NCI-H1417 treated with DMSO at 0.1 percent for 48 hours (cell line): Measurements from ENCODE around the gene AGAP5.
"Not testable (repeated sequence)": the region's sequence is repeated elsewhere in the genome, so short reads cannot be mapped to it uniquely, and the experiment has no call there.

Source experiments
- DNase-seq: peaks from one replicate; lab custom pipeline; 2025; lab: John Stamatoyannopoulos, UW

Gene AGAP5

DNA sequence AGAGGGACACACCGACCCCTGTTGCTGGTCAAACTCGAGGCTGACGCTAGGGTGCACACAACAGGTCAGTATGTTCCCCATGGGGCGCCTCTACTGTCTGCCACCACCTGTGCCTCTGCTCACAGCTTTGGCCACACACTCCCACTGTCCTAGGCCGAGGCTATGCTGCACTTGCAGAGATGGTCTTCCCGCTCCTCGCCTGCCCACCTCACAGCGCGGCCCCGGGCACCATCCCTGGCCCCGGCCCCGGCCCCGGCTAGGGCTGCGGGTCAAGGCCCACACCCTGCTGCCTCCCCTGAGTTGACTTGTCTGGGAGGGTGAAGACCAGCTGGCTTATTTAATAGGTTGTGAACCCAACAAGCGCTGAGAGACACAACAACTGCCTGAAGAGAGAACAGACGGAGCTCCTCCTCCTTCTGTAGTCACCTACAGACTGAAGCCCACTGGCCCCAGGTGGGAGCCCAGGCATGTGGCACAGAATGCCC is at the start of gene AGAP5:
Gene AGAP5, minus strand, starts transcription at position 435 of the 485 bp plus-strand sequence. Its CDS starts 354 bp downstream, at position 81.
- DNase-seq = not testable (repeated sequence)

DNA sequence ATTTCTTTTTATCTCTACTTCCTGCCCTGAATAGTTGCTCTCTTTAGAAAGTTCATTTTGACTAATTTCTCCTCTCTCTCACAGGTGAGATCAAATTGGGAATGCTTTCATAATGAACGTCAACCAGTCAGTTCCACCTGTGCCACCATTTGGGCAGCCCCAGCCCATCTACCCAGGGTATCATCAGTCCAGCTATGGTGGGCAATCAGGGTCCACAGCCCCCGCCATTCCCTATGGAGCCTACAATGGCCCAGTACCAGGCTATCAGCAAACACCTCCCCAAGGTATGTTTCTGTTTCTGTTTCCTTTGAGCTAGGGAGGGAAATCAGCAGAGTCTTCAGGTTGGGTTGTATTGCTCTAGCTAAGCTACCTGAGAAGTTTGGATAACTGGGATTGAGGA is 48.8 kb upstream of the AGAP5 start:
- no peak for DNase-seq

DNA sequence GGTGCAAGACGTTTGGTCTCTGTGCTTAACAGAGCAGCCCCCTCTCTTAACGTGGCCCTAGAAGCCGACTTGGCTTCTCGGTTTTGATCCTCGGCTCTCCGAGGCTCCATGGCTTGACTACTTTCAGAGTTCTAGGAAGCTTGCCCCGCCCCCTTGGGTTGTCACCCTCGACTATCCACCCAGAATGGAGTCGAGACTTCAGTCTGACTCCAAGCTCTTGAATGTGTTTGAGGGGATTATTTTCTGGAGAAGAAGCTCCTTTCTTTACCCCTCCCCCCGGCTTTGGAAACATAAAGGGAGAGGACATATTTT is 46.7 kb upstream of the AGAP5 start:
- no peak for DNase-seq

DNA sequence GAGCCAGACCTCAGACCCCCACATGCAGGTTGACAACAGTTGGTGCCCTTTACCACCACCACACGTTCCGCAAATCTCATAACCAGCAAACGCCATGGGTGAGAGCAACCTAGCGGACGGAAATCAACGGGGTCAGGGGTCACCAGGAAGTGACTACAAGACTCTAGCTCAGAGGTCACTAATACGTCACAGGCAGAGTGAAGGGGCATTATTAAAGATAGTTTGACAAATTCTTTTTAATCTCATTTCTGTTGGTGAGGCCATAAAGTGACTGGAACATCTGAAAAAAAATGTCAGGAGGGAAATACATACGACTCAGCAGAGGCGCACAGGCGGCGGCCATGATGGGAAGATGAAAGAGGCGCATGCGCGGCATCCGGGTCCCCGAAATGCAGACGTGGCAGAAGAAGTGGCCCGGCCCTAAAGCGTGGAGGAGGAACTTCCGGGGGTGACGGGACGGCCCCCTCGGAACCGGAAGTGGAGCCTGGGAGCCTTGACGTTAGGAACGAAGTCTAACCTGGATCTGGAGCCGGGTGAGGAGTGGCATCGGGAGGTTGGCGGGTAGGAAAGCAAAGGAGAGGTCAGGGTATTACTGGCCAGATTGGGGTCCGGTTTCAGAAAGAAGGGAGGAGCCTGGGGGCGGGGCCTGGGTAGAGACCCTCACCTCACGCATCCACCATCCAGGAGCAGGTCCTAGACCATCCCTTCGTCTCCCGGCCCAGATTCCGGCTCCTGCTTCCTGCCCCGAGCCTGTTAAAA is 46.2 kb upstream of the AGAP5 start, which contains the start of gene SEC24C:
Gene SEC24C, plus strand, starts transcription at position 468 of the 759 bp plus-strand sequence. CDS start 2,461 bp downstream, outside the sequence.
- peak; percentile 65 for DNase-seq

DNA sequence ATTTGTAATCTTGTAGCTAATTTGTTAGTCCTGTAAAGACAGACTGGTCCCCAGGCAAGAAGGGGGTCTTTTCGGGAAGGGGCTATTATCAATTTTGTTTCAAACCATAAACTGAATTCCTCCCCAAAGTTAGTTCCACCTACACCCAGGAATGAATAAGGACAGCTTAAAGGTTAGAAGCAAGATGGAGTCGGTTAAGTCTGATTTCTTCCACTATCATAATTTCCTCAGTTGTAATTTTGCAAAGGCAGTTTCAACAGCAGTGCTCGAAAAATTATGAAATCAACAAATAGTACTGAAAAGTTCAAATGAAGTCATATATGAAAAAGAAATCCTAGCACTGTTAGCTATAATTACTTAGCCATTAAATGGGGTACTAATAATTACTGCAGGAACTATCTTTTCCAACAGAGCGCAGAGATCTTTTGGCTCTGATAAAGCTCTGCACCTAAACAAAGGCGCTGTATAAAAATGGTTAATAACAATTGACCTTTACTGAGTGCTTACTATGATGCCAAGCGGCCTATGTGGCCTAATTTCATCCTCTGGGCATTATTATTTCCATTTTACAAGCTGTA is 45.5 kb upstream of the AGAP5 start:
- no peak for DNase-seq

DNA sequence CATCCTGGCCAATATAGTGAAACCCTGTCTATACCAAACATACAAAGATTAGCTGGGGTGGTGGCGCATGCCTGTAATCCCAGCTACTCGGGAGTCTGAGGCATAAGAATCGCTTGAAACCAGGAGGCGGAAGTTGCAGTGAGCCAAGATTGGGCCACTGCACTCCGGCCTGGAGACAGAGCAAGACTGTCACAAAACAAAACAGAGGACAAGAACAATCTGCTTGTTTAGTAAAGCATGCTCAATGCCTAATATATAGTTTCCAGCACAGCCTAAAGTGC is 44.5 kb upstream of the AGAP5 start:
- DNase-seq = no peak

DNA sequence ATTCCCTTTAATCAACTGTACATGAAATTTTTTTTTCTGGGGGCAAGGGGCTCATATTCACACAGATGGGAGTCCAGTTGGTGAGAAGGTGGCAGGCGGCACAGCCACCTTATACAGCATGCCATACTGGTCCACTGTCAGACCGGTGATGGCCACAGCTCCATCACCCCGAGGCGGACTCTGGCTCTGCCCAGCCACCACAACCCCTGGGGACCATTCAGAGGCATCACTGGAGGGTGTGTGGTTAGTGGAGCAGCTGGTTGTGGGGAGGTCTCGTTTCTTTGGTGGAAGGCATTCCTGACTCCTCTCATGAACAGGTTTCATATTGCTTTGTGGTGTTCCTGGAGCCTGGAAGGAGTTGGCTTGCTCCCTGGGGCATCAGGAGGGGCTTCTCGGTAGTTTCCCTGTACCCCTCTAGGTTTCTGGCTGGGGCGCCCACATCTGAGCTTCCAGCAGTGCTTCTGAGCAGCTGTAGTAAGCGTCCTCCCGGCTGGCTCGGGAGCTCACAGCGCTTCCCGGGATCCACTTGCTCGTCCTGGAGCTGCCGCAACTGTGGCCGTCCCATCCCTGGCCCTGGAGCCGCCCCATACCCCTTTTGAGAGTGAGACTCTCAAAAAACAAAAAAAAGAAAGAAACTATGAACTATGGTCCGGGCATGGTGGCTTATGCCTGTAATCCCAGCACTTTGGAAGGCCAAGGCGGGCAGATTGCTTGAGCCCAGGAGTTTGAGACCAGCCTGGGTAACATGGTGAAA is 42.8 kb upstream of the AGAP5 start:
- not testable (repeated sequence) for DNase-seq

GRCh38 chr10:73734796-73735305 is 36.9 kb upstream of the AGAP5 start:
- DNase-seq = no peak

DNA sequence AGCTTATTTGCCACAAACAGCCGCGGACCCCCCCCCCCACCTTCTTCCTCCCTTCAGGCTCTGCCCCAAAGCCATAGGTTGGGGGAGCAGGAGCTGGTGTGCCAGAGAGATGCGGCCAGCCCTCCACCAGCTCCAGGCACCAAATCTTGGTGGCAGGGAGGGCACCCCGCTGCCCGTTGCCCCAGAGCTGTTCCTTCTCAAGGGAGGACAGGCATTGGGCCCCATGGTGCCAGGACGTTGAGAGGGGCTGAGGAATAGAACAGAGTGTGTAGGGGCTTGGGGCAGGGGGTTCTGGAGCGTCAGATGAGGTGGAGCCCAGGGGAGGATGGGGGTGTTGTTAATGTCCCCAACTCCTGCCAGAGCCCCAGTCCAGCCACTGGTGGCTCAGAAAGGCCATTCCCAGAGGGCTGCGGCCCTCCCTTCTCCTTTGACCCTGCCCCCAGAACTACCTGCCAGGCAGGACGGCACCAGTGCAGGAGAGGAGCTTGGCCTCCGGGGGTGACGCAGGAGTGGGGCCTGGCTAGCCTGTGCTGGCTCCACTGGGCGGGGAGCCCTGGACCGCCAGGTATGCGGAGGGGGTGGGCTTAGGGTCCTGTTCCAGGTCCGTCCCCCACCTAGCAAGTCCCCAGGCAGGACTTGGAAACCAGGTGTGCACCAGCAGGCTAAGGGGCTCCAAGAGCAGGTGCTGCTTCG is 36.3 kb upstream of the AGAP5 start:
- no peak for DNase-seq

GRCh38 chr10:73732931-73733623 is 35.2 kb upstream of the AGAP5 start:
- no peak for DNase-seq

DNA sequence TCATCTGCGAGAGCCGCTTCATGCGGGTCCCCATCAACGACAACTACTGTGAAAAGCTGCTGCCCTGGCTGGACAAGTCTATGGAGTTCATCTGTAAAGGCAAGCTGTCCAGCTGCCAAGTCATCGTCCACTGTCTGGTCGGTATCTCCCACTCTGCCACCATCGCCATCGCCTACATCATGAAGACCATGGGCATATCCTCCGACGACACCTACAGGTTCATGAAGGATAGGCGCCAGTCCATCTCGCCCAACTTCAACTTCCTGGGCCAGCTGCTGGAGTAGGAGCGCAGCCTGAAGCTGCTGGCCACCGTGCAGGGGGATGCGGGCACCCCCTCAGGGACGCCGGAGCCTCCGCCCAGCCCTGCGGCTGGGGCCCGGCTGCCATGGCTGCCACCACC is 34.5 kb upstream of the AGAP5 start:
- no peak for DNase-seq

DNA sequence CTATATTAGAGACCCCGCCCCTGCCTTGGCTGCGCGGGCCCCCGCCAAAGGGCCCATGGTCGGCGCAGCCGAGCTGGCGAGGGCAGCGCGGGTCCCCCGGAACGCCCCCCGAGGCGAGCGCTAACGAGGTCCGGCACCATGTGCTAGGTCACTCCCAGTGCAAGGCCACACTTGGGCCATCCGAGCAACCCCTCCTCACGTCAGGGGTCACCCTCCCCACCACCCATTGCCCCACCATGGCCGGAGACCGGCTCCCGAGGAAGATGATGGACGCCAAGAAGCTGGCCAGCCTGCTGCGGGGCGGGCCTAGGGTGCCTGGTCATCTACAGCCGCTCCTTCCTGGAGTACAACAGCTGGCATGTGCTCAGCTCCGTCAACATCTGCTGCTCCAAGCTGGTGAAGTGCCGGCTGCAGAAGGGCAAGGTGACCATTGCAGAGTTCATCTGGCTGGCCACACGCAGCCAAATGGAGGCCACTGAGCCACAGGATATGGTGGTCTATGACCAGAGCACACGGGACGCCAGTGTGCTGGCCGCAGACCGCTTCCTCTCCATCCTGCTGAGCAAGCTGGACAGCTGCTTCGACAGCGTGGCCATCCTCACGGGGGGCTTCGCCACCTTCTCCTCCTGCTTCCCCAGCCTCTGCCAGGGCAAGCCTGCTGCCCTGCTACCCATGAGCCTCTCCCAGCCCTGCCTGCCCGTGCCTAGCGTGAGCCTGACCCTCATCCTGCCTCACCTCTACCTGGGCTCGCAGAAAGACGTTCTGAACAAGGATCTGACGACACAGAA is 33.9 kb upstream of the AGAP5 start:
- DNase-seq = no peak

GRCh38 chr10:73730153-73730906 is 32.4 kb upstream of the AGAP5 start:
- no peak for DNase-seq

- DNase-seq = not testable (repeated sequence)
Measured at GRCh38 chr10:73729781-73730152, 31.9 kb upstream of the AGAP5 start.

GRCh38 chr10:73723516-73723915 is 25.6 kb upstream of the AGAP5 start:
- DNase-seq = no peak

DNA sequence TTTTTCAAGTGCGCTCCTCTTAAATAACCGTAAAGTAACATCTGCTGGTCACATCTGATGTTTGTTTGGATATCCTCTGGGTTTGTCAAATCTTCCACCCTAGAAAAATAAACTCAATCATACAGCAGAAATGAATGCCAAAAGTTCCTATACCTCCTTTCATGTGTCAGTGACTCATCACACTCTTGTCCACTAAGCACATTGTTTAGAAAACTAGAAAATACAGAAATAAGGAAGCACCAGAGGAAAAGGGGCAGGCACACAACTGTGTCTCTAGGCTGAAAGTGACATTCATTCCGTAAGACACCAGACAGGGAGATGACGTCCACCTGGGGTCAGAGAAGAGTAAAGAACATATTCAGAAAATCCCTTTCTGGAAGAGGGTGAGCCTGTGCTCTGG is 22.7 kb upstream of the AGAP5 start:
- DNase-seq = not testable (repeated sequence)

DNA sequence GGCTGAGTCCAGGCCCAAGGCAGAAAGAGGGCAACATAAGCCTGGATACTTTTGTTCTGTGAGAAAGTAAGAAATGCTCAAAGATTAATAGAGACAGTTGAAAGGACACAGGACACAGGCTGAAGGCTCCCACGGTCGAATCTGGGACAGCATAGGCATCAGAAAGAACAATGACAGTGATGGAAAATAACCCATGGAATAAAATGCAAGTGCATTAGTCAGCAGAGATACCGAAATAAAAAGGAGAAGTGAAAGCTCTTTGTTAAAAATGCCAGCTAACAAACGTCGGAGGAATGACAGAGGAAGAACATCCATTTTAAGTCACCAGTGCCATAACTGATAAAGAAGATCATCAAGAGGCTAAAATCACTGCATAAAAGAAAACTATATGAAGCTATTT is 19.6 kb upstream of the AGAP5 start:
- no peak for DNase-seq

DNA sequence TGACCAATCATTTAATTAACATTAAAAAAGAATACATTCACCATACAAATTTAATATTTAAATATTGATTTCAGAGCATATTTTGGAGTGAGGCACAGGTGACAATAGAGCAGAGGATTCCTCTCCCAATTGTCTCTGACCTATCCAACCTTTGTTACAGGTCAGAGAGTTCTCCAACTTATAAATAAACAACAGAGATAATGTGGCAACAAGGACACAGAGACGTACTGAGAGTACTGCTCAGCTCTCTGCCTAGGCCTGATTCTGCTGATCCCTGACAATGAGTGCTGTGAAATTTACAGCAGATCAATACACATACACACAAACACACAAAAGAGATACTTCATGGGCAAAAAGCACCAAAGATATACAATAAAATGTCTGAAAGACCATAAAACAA is 18.3 kb upstream of the AGAP5 start:
- DNase-seq = no peak

GRCh38 chr10:73715179-73716156 is 17.6 kb upstream of the AGAP5 start:
- not testable (repeated sequence) for DNase-seq
